ENCODE results near the gene GLE1.
A peak's percentile ranks its signal among the peaks of the same experiment; 100 is the strongest.

Gene GLE1

GRCh38 chr9:128504485-128505413, at the start of gene GLE1:
TSS of gene GLE1 (plus strand) at chr9:128504719. CDS start at chr9:128504806, 87 bp downstream.
- peak; percentile 81 to 86 for DNase-seq

- DNase-seq = no peak
These were observed 49.5 kb upstream of the GLE1 start for GRCh38 chr9:128454991-128455390.

GRCh38 chr9:128455849-128456612, 48.5 kb upstream of the GLE1 start, which contains the start of gene ODF2:
TSS of gene ODF2 (plus strand) at chr9:128456006. CDS start at chr9:128456092, 86 bp downstream.
- DNase-seq = peak; percentile 87 to 90

GRCh38 chr9:128456613-128457061, 47.9 kb upstream of the GLE1 start:
- DNase-seq = peak; percentile 71 to 74

- DNase-seq = no peak
These were observed 47.3 kb upstream of the GLE1 start for GRCh38 chr9:128457207-128457606.

- no peak for DNase-seq
These were observed 45.5 kb upstream of the GLE1 start for GRCh38 chr9:128459011-128459410.

- DNase-seq = no peak
These were observed 35.4 kb upstream of the GLE1 start for GRCh38 chr9:128469070-128469469.

GRCh38 chr9:128470560-128470959, 34.0 kb upstream of the GLE1 start:
- DNase-seq = peak; percentile 81 to 86

- no peak for DNase-seq
These were observed 31.4 kb upstream of the GLE1 start for GRCh38 chr9:128473104-128473503.

GRCh38 chr9:128475867-128476266, 28.7 kb upstream of the GLE1 start:
- no peak for DNase-seq

GRCh38 chr9:128479262-128479661, 25.3 kb upstream of the GLE1 start:
- DNase-seq = no peak

- DNase-seq = no peak
These were observed 23.0 kb upstream of the GLE1 start for GRCh38 chr9:128481561-128481960.

GRCh38 chr9:128482186-128482585, 22.3 kb upstream of the GLE1 start:
- no peak for DNase-seq

- DNase-seq = no peak
These were observed 19.7 kb upstream of the GLE1 start for GRCh38 chr9:128484686-128485413.

GRCh38 chr9:128485414-128485855, 19.1 kb upstream of the GLE1 start:
- DNase-seq = no peak

GRCh38 chr9:128486201-128486600, 18.3 kb upstream of the GLE1 start:
- DNase-seq = no peak

GRCh38 chr9:128493424-128493823, 11.1 kb upstream of the GLE1 start:
- no peak for DNase-seq

- no peak for DNase-seq
These were observed 10.3 kb upstream of the GLE1 start for GRCh38 chr9:128494108-128494745.

- no peak for DNase-seq
These were observed 9.8 kb upstream of the GLE1 start for GRCh38 chr9:128494746-128495129.

- no peak for DNase-seq
These were observed 9.2 kb upstream of the GLE1 start for GRCh38 chr9:128495296-128495695.

- no peak for DNase-seq
These were observed 8.6 kb upstream of the GLE1 start for GRCh38 chr9:128495804-128496417.

Measured in AML-193 (cell line).